ENCODE measurements around the gene PSMB3. TPM values are rescaled to one million over a fixed set of nuclear protein-coding genes. Genes with fewer than 3 reads are reported as not detected.
"Not testable (repeated sequence)": the region's sequence is repeated elsewhere in the genome, so short reads cannot be mapped to it uniquely, and the experiment has no call there.

PSMB3 gene
- polyA plus RNA-seq, 3 donors, result 105 to 120 (median 109) TPM

GRCh38 chr17:38709864-38710603, 42.5 kb upstream of the PSMB3 start:
- no peak for DNase-seq (ENCODE audit: extremely low read depth in 1 of 11, low read depth in 9 of 11, low spot score in 4 of 11)

GRCh38 chr17:38710604-38710962, 42.0 kb upstream of the PSMB3 start:
- DNase-seq (ENCODE audit: extremely low read depth in 1 of 11, low read depth in 9 of 11, low spot score in 4 of 11), result no peak

DNA sequence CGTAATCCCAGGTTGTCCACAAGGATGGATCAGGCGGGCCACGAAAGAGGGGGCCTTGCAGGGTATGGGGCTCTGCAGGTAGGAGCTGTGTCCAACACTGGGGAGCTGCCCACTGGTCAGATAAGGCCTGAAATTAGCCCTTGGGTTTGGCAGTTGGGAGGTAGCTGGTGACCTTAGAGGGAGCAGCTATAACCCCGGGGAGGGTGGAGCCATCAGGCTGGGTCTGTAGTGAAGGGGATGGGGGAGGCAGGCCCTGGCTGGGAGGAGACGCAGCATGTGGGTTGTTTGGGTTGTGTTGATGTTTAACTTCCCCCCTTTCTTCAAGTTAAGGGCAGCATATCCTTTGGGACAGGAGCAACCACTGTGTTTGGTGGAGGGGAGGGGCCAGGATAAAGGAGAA, 41.6 kb upstream of the PSMB3 start:
- DNase-seq (ENCODE audit: extremely low read depth in 1 of 11, low read depth in 9 of 11, low spot score in 4 of 11), result no peak

GRCh38 chr17:38711792-38712571, 40.6 kb upstream of the PSMB3 start:
- no peak for DNase-seq (ENCODE audit: extremely low read depth in 1 of 11, low read depth in 9 of 11, low spot score in 4 of 11)

- DNase-seq (ENCODE audit: extremely low read depth in 1 of 11, low read depth in 9 of 11, low spot score in 4 of 11), result no peak
These were observed 39.9 kb upstream of the PSMB3 start for GRCh38 chr17:38712593-38712992.

- no peak for DNase-seq (ENCODE audit: extremely low read depth in 1 of 11, low read depth in 9 of 11, low spot score in 4 of 11)
These were observed 39.0 kb upstream of the PSMB3 start for GRCh38 chr17:38713456-38714075.

GRCh38 chr17:38715216-38715943, 37.2 kb upstream of the PSMB3 start:
- no peak for DNase-seq (ENCODE audit: extremely low read depth in 1 of 11, low read depth in 9 of 11, low spot score in 4 of 11)

GRCh38 chr17:38716368-38717005, 36.1 kb upstream of the PSMB3 start:
- DNase-seq (ENCODE audit: extremely low read depth in 1 of 11, low read depth in 9 of 11, low spot score in 4 of 11), result no peak

DNA sequence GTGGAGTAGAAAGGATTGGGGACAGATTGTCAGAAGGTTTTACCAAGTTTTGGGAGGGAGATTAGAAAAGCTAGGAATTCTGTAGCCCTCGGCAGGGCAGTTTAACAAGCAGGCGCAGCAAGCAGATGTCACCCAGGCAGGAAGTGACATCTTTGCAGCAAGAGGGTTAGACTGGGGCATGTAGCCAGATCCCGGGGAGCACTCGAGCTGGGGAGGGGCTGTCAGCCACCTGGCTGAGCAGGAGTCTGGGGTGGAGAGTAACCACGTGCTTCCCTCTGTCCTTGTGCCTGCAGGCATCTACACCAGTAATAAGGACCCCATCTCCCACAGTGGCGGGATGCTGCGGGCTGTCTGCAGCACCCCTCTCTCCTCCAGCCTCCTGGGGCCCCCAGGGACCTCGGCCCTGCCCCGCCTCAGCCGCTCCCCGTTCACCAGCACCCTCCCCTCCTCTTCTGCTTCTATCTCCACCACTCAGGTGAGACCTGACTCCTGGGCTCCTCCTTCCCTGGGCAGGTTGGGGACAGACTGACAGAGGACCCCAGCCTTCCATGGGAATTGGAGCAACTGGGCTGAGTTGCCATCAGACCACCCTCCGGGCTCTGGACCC, 35.3 kb upstream of the PSMB3 start:
- no peak for DNase-seq (ENCODE audit: extremely low read depth in 1 of 11, low read depth in 9 of 11, low spot score in 4 of 11)

DNA sequence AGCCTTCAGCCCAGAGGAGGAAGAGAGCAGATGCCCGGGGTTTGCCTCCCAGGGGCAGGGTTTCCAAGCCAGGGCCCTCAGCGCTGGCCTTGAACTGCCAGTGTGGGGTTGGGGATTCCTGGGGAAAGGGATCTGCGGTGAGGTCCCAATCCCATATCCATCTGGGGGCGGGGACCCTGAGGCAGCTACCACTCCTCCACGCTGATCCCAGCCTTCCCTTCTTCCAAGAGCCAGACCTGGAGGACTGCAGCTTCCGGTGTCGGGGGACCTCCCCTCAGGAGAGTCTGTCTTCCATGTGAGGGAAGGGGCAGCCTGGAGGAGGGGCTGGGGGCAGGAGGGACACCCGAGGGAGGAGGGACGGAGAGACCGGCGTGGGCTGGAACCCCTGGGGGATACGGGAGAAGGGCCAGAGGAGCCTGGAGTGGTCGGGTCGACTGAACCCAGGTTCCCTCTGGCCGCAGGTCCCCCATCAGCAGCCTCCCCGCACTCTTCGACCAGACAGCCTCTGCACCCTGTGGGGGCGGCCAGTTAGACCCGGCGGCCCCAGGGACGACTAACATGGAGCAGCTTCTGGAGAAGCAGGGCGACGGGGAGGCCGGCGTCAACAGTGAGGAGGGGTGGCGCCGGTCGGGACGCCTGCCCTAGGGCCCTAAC, 33.1 kb upstream of the PSMB3 start:
- no peak for DNase-seq (ENCODE audit: extremely low read depth in 1 of 11, low read depth in 9 of 11, low spot score in 4 of 11)

DNA sequence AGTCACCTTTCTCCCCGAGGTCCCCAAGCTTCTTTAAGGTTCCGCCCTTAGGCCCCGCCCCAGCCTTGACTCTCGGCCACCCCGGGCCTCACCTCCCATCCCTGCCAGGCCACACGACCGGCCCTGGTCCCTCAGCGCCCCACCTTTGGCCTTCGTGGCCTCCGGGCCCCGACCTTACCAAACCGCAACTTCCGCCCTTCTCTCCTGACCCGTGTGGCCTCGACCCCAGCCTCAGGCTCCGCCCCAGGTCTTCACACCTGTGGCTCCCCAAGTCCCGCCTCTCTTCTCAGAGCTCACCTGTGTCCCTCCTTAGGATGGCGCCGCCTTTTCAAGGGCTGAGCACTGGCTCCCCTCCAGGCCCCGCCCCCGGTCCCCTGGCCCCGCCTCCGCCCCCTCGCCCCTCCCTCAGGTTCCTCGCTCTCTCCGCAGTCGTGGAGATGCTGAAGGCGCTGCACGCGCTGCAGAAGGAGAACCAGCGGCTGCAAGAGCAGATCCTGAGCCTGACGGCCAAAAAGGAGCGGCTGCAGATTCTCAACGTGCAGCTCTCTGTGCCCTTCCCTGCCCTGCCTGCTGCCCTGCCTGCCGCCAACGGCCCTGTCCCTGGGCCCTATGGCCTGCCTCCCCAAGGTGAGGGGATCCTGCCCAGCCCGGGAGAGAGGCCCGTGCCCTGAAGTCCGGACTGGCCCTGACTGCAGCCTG, 32.4 kb upstream of the PSMB3 start:
- DNase-seq (ENCODE audit: extremely low read depth in 1 of 11, low read depth in 9 of 11, low spot score in 4 of 11), result no peak

DNA sequence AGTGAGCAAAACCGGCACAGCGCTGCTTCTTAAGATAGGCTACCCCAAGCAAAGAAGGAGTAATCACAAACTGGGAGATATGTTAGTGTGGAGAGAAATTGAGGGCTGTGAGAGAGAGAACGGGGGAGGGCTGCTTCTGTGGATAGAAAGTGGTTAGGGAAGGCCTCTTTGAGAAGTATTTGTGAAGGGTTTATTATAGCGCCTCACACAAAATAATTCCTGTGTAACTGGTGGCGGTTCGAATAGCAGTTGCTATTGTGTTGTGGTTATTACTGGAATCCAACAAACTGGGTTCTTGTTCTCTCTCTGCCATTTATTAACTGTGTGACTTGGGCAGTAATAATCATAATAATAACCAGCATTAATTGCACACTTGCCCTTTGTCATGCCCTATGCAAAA, 31.6 kb upstream of the PSMB3 start:
- no peak for DNase-seq (ENCODE audit: extremely low read depth in 1 of 11, low read depth in 9 of 11, low spot score in 4 of 11)

DNA sequence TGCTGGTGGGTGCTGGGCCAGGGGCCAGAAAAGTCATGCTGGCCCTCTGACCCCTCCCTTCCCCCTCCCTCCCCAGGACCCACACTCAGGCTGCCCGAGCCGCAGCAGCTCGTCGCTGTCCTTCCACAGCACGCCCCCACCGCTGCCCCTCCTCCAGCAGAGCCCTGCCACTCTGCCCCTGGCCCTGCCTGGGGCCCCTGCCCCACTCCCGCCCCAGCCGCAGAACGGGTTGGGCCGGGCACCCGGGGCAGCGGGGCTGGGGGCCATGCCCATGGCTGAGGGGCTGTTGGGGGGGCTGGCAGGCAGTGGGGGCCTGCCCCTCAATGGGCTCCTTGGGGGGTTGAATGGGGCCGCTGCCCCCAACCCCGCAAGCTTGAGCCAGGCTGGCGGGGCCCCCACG, 30.7 kb upstream of the PSMB3 start:
- DNase-seq (ENCODE audit: extremely low read depth in 1 of 11, low read depth in 9 of 11, low spot score in 4 of 11), result no peak

DNA sequence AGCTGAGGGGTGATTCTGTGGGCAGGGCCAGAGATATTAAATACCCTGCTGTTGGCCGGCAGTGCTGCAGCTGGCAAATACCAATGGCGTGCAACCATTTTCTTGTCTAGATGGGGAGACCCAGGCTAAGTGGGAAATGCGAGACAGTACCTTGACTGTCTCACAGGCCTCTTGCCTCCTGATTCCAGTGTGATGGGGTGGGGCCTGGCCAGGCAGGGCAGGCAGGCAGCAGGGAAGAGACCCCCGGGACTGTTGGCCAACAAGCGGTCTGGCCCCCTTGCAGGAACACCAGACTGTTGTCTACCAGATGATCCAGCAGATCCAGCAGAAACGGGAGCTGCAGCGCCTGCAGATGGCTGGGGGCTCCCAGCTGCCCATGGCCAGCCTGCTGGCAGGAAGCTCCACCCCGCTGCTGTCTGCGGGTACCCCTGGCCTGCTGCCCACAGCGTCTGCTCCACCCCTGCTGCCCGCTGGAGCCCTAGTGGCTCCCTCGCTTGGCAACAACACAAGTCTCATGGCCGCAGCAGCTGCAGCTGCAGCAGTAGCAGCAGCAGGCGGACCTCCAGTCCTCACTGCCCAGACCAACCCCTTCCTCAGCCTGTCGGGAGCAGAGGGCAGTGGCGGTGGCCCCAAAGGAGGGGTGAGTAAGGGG, 28.1 kb upstream of the PSMB3 start:
- DNase-seq (ENCODE audit: extremely low read depth in 1 of 11, low read depth in 9 of 11, low spot score in 4 of 11), result no peak

DNA sequence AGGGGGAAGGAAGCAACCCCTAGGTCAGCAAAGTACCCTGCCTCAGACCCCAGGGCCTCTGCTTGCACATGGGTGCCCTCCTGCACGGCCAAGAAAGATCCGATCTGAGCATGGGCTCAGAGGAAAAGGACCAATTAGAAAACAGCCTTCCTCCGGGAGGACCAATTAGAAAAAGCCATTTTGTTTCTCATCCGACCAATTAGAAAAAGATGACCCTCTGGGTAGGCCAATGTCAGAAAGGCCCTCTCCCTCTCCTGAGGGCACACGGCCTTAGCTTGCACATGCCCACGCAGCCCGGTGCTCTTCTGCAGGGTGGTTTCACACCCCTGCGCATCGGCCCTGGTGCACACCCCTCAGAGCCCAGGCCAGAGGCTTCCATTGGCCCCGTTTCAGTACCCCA, 27.5 kb upstream of the PSMB3 start:
- DNase-seq (ENCODE audit: extremely low read depth in 1 of 11, low read depth in 9 of 11, low spot score in 4 of 11), result no peak

GRCh38 chr17:38726145-38726544, 26.4 kb upstream of the PSMB3 start:
- DNase-seq (ENCODE audit: extremely low read depth in 1 of 11, low read depth in 9 of 11, low spot score in 4 of 11), result not testable (repeated sequence)

GRCh38 chr17:38727736-38728135, 24.8 kb upstream of the PSMB3 start:
- no peak for DNase-seq (ENCODE audit: extremely low read depth in 1 of 11, low read depth in 9 of 11, low spot score in 4 of 11)
